SH-SY5Y (cell line): ENCODE measurements around the gene RMC1.

Experiments
- GATA2 ChIP-seq: IDR thresholded peaks from 2 replicates; pipeline ENCODE4 v1.6.1; 2011; ENCODE audit warnings: mild to moderate bottlenecking, low read depth, low read length
- GATA3 ChIP-seq: IDR thresholded peaks from 2 replicates; pipeline ENCODE4 v1.6.1; 2011; ENCODE audit warnings: low read depth, mild to moderate bottlenecking, low read length, moderate library complexity

DNA sequence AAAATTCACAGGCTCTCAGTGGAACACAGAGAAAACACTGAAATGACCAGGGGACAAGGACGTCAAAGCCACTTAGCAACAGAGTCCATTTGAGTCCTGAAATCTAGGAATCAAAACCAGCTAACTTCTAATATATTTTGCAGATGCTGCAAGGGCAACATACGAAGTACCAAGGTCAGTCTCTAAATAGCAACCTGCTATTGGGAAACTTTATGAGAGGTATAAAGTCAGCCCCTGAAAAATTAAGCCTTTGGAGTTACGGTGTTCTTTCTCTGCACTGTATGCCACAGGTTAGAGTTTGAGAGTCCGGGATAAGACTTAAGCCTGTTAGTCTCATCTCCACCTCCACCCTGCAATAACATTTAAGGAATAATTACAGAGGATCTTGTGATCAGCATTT lies 69.7 kb downstream of the RMC1 start:
- no peak for TF ChIP-seq GATA2
- TF ChIP-seq GATA3: no peak
